HCT116 (cell line): ENCODE data around the gene PLCD1.

Experiments used
- CTCF ChIP-seq, 3 experiments: fragments of 200-600 bp in 1 of 3; sonication (generic) in 1 of 3; IDR thresholded peaks in 2 of 3; conservative IDR thresholded peaks in 1 of 3; 2 replicates each; pipeline ENCODE4 v1.5.1; 2012 to 2017; ENCODE audit warnings: low read depth in 2 of 3, low read length in 2 of 3, antibody characterized with exemption in 1 of 3, borderline replicate concordance in 1 of 3, control low read depth in 1 of 3, mild to moderate bottlenecking in 1 of 3, mixed read lengths in 1 of 3, mixed run types in 1 of 3, moderate library complexity in 1 of 3; ENCODE audit not compliant: insufficient read depth in 1 of 3
- EZH2 ChIP-seq: fragments of 200-600 bp; sonication (generic); IDR thresholded peaks from 2 replicates; pipeline ENCODE4 v1.6.1; 2017; ENCODE audit warnings: antibody characterized with exemption, mixed run types
- POLR2A ChIP-seq: IDR thresholded peaks from 2 replicates; pipeline ENCODE4 v1.7.0; 2011; ENCODE audit warnings: borderline replicate concordance; ENCODE audit not compliant: insufficient read depth, insufficient read length; ENCODE audit errors: extremely low read depth
- ZFX ChIP-seq: fragments of 450-650 bp; IDR thresholded peaks from 2 replicates; pipeline ENCODE4 v1.6.1; 2017

GRCh38 chr3:37968813-37969595, 60.4 kb downstream of the PLCD1 start:
- no peak for TF ChIP-seq CTCF (IDR thresholded peaks at IDR 0.05 in 2 of 3, conservative IDR thresholded peaks at IDR 0.05 in 1 of 3; ENCODE audit: borderline replicate concordance in 1 of 3, insufficient read depth in 1 of 3, low read depth in 2 of 3, low read length in 2 of 3)
- no peak for TF ChIP-seq EZH2
- TF ChIP-seq ZFX: no peak
- TF ChIP-seq POLR2A: no peak
